PC-3 (cell line): ENCODE data around the gene TENM4.

Experiments used
- CTCF ChIP-seq: fragments of 300-600 bp; sonication (generic); conservative IDR thresholded peaks from 2 replicates; pipeline ENCODE4 v1.5.1; 2017; ENCODE audit warnings: antibody characterized with exemption, low read depth, mild to moderate bottlenecking, low read length
- EZH2 ChIP-seq: fragments of 300-600 bp; sonication (generic); IDR thresholded peaks from one replicate; pipeline ENCODE4 v1.6.1; 2017; ENCODE audit warnings: antibody characterized with exemption, mild to moderate bottlenecking, low read length; ENCODE audit not compliant: unreplicated experiment

GRCh38 chr11:79244241-79244772 lies 196.5 kb downstream of the TENM4 start:
- TF ChIP-seq CTCF (no peak), EZH2 (no peak)
